ENCODE results near the gene BDKRB2. TPM values are rescaled to one million over a fixed set of nuclear protein-coding genes. Genes with fewer than 3 reads are reported as not detected.

Gene BDKRB2
- total and polyA plus RNA-seq, 2 of the 8 experiments (the other 6 are each of a cell fraction or from before 2014, with no cell fraction given), result 0.13 to 0.21 TPM

- Histone ChIP-seq H3K27me3 (replicated peaks in 1 of 4; ENCODE audit: control insufficient read depth in 3 of 4, extremely low read depth in 1 of 4, insufficient read depth in 3 of 4, low read length in 3 of 4) (no peaks in the 10 kb centered on the region), H3K56ac (replicated peaks; ENCODE audit: insufficient read length, low read depth, low read length) (no peak overlapping the region), H3K9ac (replicated peaks in 1 of 4; ENCODE audit: extremely low read depth in 1 of 4, low read depth in 3 of 4, low read length in 3 of 4) (no peak overlapping the region), H3K23ac (ENCODE audit: insufficient read length) (no peak overlapping the region), H3K23me2 (ENCODE audit: low read depth, low read length) (no peaks in the 10 kb centered on the region), H3K4me3 (ENCODE audit: extremely low read depth in 1 of 4, insufficient read depth in 2 of 4, low read depth in 3 of 4, low read length in 4 of 4) (no peak overlapping the region), H3K27ac (ENCODE audit: low read depth, low read length) (no peak overlapping the region), H2BK12ac (ENCODE audit: low read depth, low read length) (no peak overlapping the region), H3K79me1 (ENCODE audit: low read depth, low read length) (no peaks in the 10 kb centered on the region), H3K4me2 (ENCODE audit: insufficient read depth in 1 of 2, low read depth in 2 of 2, low read length in 2 of 2) (no peak overlapping the region), H4K91ac (replicated peaks; ENCODE audit: insufficient read length, low read length) (no peak overlapping the region), H3K36me3 (ENCODE audit: control insufficient read depth in 2 of 4, insufficient read depth in 4 of 4, low read length in 3 of 4) (no peaks in the 10 kb centered on the region), H4K20me1 (replicated peaks in 1 of 2; ENCODE audit: control insufficient read depth in 1 of 2, insufficient read depth in 2 of 2, low read length in 2 of 2) (no peaks in the 10 kb centered on the region), H4K5ac (ENCODE audit: insufficient read length, low read depth, low read length) (no peak overlapping the region), H2BK20ac (ENCODE audit: low read length) (no peak overlapping the region), H3K18ac (ENCODE audit: extremely low read depth, low read length) (no peak overlapping the region), H3K14ac (ENCODE audit: insufficient read length) (no peak overlapping the region), H3K79me2 (ENCODE audit: control insufficient read depth in 1 of 2, insufficient read depth in 2 of 2, low read length in 2 of 2) (no peaks in the 10 kb centered on the region), H2BK5ac (ENCODE audit: low read depth, low read length) (no peak overlapping the region), H3K9me3 (ENCODE audit: insufficient read depth in 2 of 2, low read depth in 1 of 2, low read length in 1 of 2) (peaks cover 4 to 6% of the 10 kb centered on the region in 2 experiments; a peak in 2 of 4 replicates), H2AK5ac (ENCODE audit: low read depth, low read length) (no peak overlapping the region), H3K4ac (replicated peaks; ENCODE audit: insufficient read length, low read depth, low read length) (no peak overlapping the region), H2BK15ac (ENCODE audit: low read length) (no peak overlapping the region), H4K8ac (ENCODE audit: extremely low read depth, insufficient read depth, low read length) (no peak overlapping the region), H3K4me1 (replicated peaks in 1 of 4; ENCODE audit: control insufficient read depth in 3 of 4, insufficient read depth in 4 of 4, low read length in 3 of 4) (no peaks in the 10 kb centered on the region), H2BK120ac (replicated peaks; ENCODE audit: low read depth, low read length) (no peak overlapping the region), H2AFZ (ENCODE audit: low read length) (no peak overlapping the region)
- no peak for FAIRE-seq
- POLR2A ChIA-PET (ENCODE audit: partially characterized antibody), result no interaction called here
- 79% methylated on average over 5 of the region's 5 CpGs; no CpG with 5 or more reads in 1 of the 2 experiments for WGBS, 2 experiments (ENCODE audit: extremely low coverage in 1 of 2, insufficient coverage in 1 of 2, insufficient read length in 1 of 2, insufficient replicate concordance in 2 of 2, low coverage in 1 of 2, low lambda C conversion rate in 2 of 2, missing lambda C conversion rate in 1 of 2)
- TF ChIP-seq CEBPB (IDR thresholded peaks at IDR 0.05; ENCODE audit: low read depth, low read length) (no peak), SP2 (IDR thresholded peaks at IDR 0.05; ENCODE audit: low read length) (no peak), POLR2A (IDR thresholded peaks at IDR 0.05; ENCODE audit: control extremely low read depth in 1 of 2, low read depth in 2 of 2, low read length in 2 of 2) (no peak), EP300 (IDR thresholded peaks at IDR 0.05; ENCODE audit: borderline replicate concordance in 1 of 2, low read depth in 2 of 2, low read length in 2 of 2) (no peak), YY1 (IDR thresholded peaks at IDR 0.05; ENCODE audit: low read depth, low read length) (no peak), GTF2F1 (IDR thresholded peaks at IDR 0.05; ENCODE audit: borderline replicate concordance, low read depth, low read length) (no peak)
- no peak for DNase-seq (ENCODE audit: low read depth in 1 of 2, low spot score in 2 of 2)
- CTCF ChIA-PET (ENCODE audit: partially characterized antibody), result interaction anchor here (0.8 to 2.3 kb wide), 9 partner anchors 9 to 126 kb away, joined by 3 to 9 read pairs (median 4); no protein-coding TSS in a partner anchor
Measured at GRCh38 chr14:96225213-96225612, 20.6 kb downstream of the BDKRB2 start.

Data from H1 (cell line).